Chondrocyte (in vitro differentiated cells): ENCODE measurements around the gene PHYKPL. TPM values are rescaled to one million over a fixed set of nuclear protein-coding genes. Genes with fewer than 3 reads are reported as not detected.
"Not testable (repeated sequence)": the region's sequence is repeated elsewhere in the genome, so short reads cannot be mapped to it uniquely, and the experiment has no call there.

Experiments used
- DNase-seq: peaks from one replicate; pipeline ENCODE4 v3.0.0; 2021; ENCODE audit warnings: mixed read lengths, low spot score
- H3K27ac Mint-ChIP-seq: one replicate; pipeline ENCODE4 v1.8.0; 2021; ENCODE audit warnings: mild to moderate bottlenecking, moderate library complexity, mixed read lengths; ENCODE audit not compliant: unreplicated experiment
- H3K27me3 Mint-ChIP-seq: 2 replicates; pipeline ENCODE4 v1.8.0; 2021; ENCODE audit warnings: low read depth, mixed read lengths
- H3K36me3 Mint-ChIP-seq: 2 replicates; pipeline ENCODE4 v1.8.0; 2021; ENCODE audit warnings: low read depth, mixed read lengths
- H3K4me1 Mint-ChIP-seq: 2 replicates; pipeline ENCODE4 v1.8.0; 2021; ENCODE audit warnings: low read depth, mild to moderate bottlenecking, mixed read lengths
- H3K4me3 Mint-ChIP-seq: one replicate; pipeline ENCODE4 v1.8.0; 2021; ENCODE audit warnings: mild to moderate bottlenecking, moderate library complexity, mixed read lengths; ENCODE audit not compliant: unreplicated experiment
- H3K9me3 Mint-ChIP-seq: 2 replicates; pipeline ENCODE4 v1.8.0; 2021; ENCODE audit warnings: low read depth, mixed read lengths
- total RNA-seq: library from RNA; stranded (reverse); gene quantifications from 3 replicates; pipeline ENCODE4 v1.2.1, GENCODE V29; 2021
- TF ChIP-seq, protein P1 (sequence below): fragments of 200-600 bp; sonication (generic); IDR thresholded peaks from 2 replicates; pipeline ENCODE4 v1.5.0; 2021; ENCODE audit warnings: antibody characterized with exemption, mild to moderate bottlenecking, moderate library complexity

The PHYKPL gene
- total RNA-seq, 1 donor from 2014 or later: 43.8 TPM

DNA sequence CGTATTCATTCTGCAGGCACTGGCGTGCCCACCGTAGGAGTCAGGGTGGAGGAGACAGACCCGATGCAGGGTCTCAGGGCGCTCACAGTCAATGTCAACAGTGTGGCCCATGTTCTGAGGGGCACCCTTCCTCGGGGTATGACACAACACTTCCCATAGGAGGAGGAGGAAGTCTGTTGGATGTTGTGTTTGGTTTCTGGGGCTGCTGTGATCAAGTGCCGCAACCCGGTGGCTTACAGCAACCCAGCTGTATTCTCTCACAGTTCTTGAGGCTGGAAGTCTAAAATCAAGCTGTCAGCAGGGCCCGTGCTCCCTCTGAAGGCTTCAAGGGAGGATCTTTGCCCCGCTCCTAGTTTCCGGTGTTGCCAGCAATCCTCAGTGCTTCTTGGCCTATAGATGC is 33.9 kb downstream of the PHYKPL start:
- Mint-ChIP-seq H3K4me1 (peaks cover 5% of the 10 kb centered on the region), H3K4me3 (no peak overlapping the region), H3K27me3 (peaks cover 4% of the 10 kb centered on the region), H3K36me3 (no peaks in the 10 kb centered on the region), H3K27ac (no peak overlapping the region), H3K9me3 (no peaks in the 10 kb centered on the region)
- no peak for DNase-seq
- TF ChIP-seq, protein P1, sequence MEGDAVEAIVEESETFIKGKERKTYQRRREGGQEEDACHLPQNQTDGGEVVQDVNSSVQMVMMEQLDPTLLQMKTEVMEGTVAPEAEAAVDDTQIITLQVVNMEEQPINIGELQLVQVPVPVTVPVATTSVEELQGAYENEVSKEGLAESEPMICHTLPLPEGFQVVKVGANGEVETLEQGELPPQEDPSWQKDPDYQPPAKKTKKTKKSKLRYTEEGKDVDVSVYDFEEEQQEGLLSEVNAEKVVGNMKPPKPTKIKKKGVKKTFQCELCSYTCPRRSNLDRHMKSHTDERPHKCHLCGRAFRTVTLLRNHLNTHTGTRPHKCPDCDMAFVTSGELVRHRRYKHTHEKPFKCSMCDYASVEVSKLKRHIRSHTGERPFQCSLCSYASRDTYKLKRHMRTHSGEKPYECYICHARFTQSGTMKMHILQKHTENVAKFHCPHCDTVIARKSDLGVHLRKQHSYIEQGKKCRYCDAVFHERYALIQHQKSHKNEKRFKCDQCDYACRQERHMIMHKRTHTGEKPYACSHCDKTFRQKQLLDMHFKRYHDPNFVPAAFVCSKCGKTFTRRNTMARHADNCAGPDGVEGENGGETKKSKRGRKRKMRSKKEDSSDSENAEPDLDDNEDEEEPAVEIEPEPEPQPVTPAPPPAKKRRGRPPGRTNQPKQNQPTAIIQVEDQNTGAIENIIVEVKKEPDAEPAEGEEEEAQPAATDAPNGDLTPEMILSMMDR: no peak

DNA sequence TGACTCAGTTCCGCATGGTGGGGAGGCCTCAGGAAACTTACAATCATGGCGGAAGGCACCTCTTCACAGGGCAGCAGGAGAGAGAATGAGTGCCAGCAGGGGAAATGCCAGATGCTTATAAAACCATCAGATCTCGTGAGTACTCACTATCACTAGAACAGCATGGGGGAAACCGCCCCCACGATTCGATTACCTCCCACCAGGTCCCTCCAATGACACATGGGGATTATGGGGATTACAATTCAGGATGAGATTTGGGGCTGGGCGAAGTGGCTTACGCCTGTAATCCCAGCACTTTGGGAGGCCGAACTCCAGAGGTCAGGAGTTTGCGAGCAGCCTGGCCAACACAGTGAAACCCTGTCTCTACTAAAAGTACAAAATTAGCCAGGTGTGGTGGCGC is 34.5 kb downstream of the PHYKPL start:
- not testable (repeated sequence) for DNase-seq, H3K36me3 Mint-ChIP-seq, H3K4me1 Mint-ChIP-seq, H3K27ac Mint-ChIP-seq, H3K27me3 Mint-ChIP-seq, H3K9me3 Mint-ChIP-seq, H3K4me3 Mint-ChIP-seq

DNA sequence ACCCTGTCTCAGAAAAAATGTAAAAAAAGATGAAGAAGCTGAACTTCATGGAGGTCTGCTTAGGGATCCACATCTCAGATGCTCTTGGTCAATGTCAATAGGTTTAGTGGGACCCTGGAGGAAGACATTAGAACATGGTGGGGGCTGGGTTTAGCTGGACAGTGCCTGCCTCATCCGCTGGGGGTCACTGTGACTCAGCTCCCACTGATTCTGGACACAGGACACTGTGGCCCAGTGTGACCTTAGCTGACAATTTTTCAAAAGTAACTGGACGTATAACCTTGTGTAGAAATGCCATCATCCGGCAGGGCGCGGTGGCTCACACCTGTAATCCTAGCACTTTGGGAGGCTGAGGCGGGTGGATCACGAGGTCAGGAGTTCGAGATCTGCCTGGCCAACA is 35.6 kb downstream of the PHYKPL start:
- DNase-seq: no peak
- no peaks in the 10 kb centered on the region for H3K36me3 Mint-ChIP-seq
- H3K4me1 Mint-ChIP-seq: peaks cover 5% of the 10 kb centered on the region
- no peak overlapping the region for H3K27ac Mint-ChIP-seq
- H3K4me3 Mint-ChIP-seq: no peak overlapping the region
- H3K9me3 Mint-ChIP-seq: peaks cover 3% of the 10 kb centered on the region
- TF ChIP-seq, protein P1: peak; percentile 57
- peaks cover 4% of the 10 kb centered on the region for H3K27me3 Mint-ChIP-seq

DNA sequence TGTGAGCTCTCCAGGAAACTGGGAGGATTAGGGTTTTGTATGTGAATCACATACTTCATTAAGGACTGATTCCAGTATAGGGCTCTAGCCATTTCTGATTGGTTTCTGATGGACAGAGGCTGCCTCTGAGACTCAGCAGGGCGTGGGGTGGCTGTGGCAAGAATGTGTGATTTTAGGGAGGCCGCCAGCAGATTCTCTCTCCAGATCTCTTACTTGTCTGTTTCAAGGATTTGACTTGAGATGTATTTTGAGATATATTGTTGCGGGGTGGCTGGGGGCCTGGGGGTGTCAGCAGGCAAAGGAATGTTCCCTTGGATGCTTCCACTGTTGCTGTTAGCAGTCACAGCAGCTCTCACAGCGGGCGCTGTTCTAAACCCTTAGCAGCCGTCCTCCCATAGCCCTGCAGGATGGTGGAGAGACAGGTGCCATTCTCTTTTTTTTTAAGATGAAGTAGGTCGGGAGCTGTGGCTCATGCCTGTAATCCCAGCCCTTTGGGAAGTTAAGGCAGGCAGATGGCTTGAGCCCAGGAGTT is 36.3 kb downstream of the PHYKPL start:
- no peak for DNase-seq
- TF ChIP-seq, protein P1: no peak
- no peak overlapping the region for H3K4me3 Mint-ChIP-seq
- H3K4me1 Mint-ChIP-seq: peaks cover 5% of the 10 kb centered on the region
- H3K27me3 Mint-ChIP-seq: peaks cover 4% of the 10 kb centered on the region
- no peak overlapping the region for H3K27ac Mint-ChIP-seq
- H3K36me3 Mint-ChIP-seq: no peaks in the 10 kb centered on the region
- peaks cover 3% of the 10 kb centered on the region for H3K9me3 Mint-ChIP-seq

DNA sequence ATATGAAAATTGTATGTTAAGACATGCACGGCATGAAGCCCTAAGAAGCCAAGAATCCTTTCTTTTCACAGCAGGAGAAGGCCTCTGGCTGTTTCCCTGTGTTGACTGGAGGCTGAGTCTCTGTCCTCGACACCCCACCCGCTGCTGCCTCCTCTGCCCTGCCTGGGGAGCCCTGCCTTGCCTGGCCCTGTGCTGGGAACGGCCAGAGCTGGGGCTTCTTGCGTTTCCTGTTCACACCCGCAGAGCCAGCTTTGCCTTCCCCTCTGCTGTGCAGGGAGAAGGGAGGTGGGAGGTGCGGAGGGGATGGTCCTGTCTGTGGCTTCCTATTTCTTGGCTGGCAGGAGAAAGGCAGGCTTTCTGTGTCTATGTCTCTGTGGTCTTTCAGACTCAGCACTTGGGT is 38.6 kb downstream of the PHYKPL start:
- Mint-ChIP-seq H3K36me3 (no peaks in the 10 kb centered on the region), H3K9me3 (peaks cover 3% of the 10 kb centered on the region), H3K27me3 (peaks cover 6% of the 10 kb centered on the region), H3K4me3 (no peak overlapping the region), H3K4me1 (peaks cover 5% of the 10 kb centered on the region), H3K27ac (no peak overlapping the region)
- TF ChIP-seq, protein P1: no peak
- no peak for DNase-seq

DNA sequence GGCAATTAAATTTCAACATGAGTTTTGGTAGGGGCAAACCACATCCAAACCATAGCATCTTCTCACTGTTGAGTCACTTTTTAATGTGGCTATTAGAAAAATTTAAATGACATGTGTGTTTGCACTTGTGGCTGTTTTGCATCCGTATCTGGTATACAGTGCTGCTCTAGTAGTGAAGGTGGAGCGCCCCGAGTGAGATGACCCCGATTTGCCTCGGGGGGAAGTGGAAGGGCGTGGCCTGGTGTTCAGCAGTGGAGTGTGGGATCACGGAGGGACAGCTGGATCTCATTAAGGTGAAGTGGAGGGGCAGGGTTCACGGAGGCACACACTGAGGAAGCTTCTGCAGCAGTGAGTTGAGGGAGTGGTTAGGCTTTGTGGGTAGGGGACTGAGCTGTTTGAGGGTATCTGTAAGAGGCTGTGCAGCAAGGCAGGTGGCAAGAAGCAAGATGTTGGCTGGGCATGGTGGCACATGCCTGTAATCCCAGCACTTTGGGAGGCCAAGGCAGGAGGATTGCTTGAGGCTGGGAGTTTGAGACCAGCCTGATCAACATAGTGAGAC is 39.3 kb downstream of the PHYKPL start:
- Mint-ChIP-seq H3K9me3 (peaks cover 3% of the 10 kb centered on the region), H3K27me3 (peaks cover 6% of the 10 kb centered on the region), H3K4me1 (peaks cover 5% of the 10 kb centered on the region), H3K27ac (no peak overlapping the region), H3K4me3 (no peak overlapping the region), H3K36me3 (no peaks in the 10 kb centered on the region)
- DNase-seq: no peak
- TF ChIP-seq, protein P1: no peak
